Measurements from ENCODE around the gene ARHGAP28. TPM values are rescaled to one million over a fixed set of nuclear protein-coding genes. Genes with fewer than 3 reads are reported as not detected.

ARHGAP28 gene
- total RNA-seq, 1 experiment from 2014 or later = 118 TPM

DNA sequence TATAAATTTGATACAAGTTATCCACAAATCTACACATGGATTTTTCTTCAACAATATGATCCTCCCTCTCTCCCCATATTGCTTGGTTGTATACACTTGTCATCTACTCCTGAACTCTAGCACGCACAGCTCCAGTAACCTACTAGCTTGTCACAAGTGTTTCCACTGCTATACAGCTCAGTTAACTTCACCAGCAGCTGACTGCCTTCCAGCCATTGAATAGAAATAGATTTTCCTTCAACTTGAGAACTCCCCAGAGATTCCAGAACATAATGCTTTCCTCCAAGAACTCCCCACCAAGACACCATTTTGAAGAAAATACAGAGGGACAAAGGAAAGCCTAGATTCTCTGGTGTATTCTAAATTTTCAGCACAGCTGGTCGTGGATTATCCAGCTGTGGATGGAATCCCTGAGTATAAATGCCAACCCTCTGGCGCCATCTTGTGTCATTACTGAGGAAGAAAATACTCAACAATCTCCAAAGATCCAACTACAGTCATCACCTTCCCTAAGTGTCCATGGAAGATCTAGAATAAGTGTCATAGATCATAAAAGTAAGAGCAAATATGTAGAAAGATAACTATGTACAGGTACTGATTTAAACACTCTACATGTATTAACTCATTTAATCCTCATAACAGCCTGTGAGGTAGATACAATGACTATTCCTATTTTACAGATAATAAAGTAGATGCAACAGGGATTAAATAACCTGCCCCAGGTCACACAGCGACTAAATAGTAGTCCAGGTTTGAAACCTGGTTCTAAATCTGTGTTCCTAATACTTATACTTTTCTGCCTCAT is 156.7 kb downstream of the ARHGAP28 start:
- H3K4me3 ChIP-seq (ENCODE audit: low read depth, low read length) = no peak overlapping the region
- BruUV-seq (replicated peaks) = no TSS peak
- ChIA-PET POLR2A (interaction anchor here (0.6 kb wide), 1 partner anchor 31 kb away, joined by 3 read pairs; no protein-coding TSS in a partner anchor), CTCF (interaction anchor here (0.6 to 1.9 kb wide), 12 partner anchors 39 to 365 kb away, joined by 3 to 17 read pairs (median 4); no protein-coding TSS in a partner anchor)
- H3K36me3 Mint-ChIP-seq (ENCODE audit: insufficient read depth, unreplicated experiment) = peaks cover 78% of the 10 kb centered on the region
- no peak overlapping the region for H3K27ac Mint-ChIP-seq (ENCODE audit: unreplicated experiment)
- H3K9me3 Mint-ChIP-seq (ENCODE audit: unreplicated experiment) = no peaks in the 10 kb centered on the region
- TF ChIP-seq, protein P1, sequence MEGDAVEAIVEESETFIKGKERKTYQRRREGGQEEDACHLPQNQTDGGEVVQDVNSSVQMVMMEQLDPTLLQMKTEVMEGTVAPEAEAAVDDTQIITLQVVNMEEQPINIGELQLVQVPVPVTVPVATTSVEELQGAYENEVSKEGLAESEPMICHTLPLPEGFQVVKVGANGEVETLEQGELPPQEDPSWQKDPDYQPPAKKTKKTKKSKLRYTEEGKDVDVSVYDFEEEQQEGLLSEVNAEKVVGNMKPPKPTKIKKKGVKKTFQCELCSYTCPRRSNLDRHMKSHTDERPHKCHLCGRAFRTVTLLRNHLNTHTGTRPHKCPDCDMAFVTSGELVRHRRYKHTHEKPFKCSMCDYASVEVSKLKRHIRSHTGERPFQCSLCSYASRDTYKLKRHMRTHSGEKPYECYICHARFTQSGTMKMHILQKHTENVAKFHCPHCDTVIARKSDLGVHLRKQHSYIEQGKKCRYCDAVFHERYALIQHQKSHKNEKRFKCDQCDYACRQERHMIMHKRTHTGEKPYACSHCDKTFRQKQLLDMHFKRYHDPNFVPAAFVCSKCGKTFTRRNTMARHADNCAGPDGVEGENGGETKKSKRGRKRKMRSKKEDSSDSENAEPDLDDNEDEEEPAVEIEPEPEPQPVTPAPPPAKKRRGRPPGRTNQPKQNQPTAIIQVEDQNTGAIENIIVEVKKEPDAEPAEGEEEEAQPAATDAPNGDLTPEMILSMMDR (IDR thresholded peaks at IDR 0.05; ENCODE audit: insufficient read depth in 1 of 2, low read depth in 1 of 2, low read length in 1 of 2, severe bottlenecking in 1 of 2, unreplicated experiment in 1 of 2) = peak; percentile 67 to 78
- H3K4me3 Mint-ChIP-seq (ENCODE audit: unreplicated experiment) = no peak overlapping the region
- H3K4me1 Mint-ChIP-seq (ENCODE audit: low read depth, unreplicated experiment) = no peaks in the 10 kb centered on the region
- DNase-seq = peak in 1 of 2 experiments; percentile 68
- no peaks in the 10 kb centered on the region for H3K27me3 Mint-ChIP-seq (ENCODE audit: insufficient read depth, unreplicated experiment)
- H3K4me1 ChIP-seq = no peaks in the 10 kb centered on the region
- no peaks in the 10 kb centered on the region for H3K36me3 ChIP-seq (ENCODE audit: control insufficient read depth, insufficient read depth, low read length)
- intact Hi-C loops (cut with micrococcal nuclease; ENCODE audit: unreplicated experiment) = loop anchor here (1.0 to 10.0 kb wide), 6 partner anchors 43 to 1009 kb away; partner anchors contain the start of gene ARHGAP28
- H3K9me3 ChIP-seq = no peaks in the 10 kb centered on the region
- H3K27me3 ChIP-seq (replicated peaks; ENCODE audit: control insufficient read depth, insufficient read depth, low read length) = no peaks in the 10 kb centered on the region

DNA sequence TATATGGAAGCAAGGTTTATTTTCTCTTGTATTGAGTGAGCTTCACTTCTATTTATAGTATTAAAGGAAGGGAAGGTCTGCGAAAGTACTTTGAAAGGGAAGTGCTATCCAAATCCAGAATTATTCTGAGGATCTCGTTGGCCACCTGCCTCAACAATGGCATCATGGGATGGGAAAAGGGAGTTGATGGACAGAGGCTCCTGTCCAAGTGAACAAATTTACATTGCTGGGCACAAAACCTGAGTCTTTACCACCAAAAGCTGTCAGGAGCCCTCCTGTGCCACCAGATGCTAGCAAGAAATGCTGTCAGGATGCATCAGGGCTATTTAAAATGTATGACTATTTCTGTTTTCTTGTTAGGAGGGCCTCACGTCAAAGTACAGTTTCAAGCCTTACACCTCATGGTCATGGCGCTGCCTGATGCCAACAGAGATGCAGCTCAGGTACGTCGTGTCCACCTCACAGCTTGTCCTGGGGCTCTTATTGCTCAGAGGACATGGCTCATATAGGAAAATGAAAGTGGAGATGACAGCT is 157.3 kb downstream of the ARHGAP28 start:
- CTCF ChIA-PET = interaction anchor here (0.6 to 1.9 kb wide), 7 partner anchors 104 to 365 kb away, joined by 3 to 17 read pairs (median 4); no protein-coding TSS in a partner anchor
- intact Hi-C loops (cut with micrococcal nuclease; ENCODE audit: unreplicated experiment) = loop anchor here (1.0 to 10.0 kb wide), 6 partner anchors 42 to 1010 kb away; partner anchors contain the start of gene ARHGAP28

DNA sequence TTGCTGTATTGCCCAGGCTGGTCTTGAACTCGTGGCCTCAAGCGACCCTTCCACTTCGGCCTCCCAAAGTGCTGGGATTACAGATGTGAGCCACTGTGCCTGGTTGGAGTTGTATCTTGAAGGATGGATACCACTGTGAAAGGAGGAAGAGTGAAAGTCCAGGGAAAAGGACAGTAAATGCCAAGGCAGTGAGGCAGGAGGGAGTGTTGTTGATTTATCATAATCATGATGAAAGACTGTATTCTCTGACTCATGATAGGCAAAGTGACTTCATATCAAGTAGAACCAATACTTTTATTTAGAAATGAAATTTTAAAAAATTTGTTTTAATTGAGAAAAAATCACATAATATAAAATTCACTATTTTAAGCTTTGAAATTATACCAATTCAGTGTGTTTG is 162.3 kb downstream of the ARHGAP28 start:
- H3K36me3 Mint-ChIP-seq (ENCODE audit: insufficient read depth, unreplicated experiment) = peaks cover 74% of the 10 kb centered on the region
- H3K27ac Mint-ChIP-seq (ENCODE audit: unreplicated experiment) = no peak overlapping the region

More for the DNA sequence above, 157.3 kb downstream of the ARHGAP28 start:
- no TSS peak for BruUV-seq (replicated peaks)
- POLR2A ChIA-PET = no interaction called here
- Histone ChIP-seq H3K9me3 (no peaks in the 10 kb centered on the region), H3K36me3 (ENCODE audit: control insufficient read depth, insufficient read depth, low read length) (no peaks in the 10 kb centered on the region), H3K4me1 (no peaks in the 10 kb centered on the region), H3K27me3 (replicated peaks; ENCODE audit: control insufficient read depth, insufficient read depth, low read length) (no peaks in the 10 kb centered on the region), H3K4me3 (ENCODE audit: low read depth, low read length) (no peak overlapping the region)
- Mint-ChIP-seq H3K4me3 (ENCODE audit: unreplicated experiment) (no peak overlapping the region), H3K27me3 (ENCODE audit: insufficient read depth, unreplicated experiment) (no peaks in the 10 kb centered on the region), H3K27ac (ENCODE audit: unreplicated experiment) (no peak overlapping the region), H3K9me3 (ENCODE audit: unreplicated experiment) (no peaks in the 10 kb centered on the region), H3K4me1 (ENCODE audit: low read depth, unreplicated experiment) (no peaks in the 10 kb centered on the region), H3K36me3 (ENCODE audit: insufficient read depth, unreplicated experiment) (peaks cover 77% of the 10 kb centered on the region)
- TF ChIP-seq, protein P1 (IDR thresholded peaks at IDR 0.05; ENCODE audit: insufficient read depth in 1 of 2, low read depth in 1 of 2, low read length in 1 of 2, severe bottlenecking in 1 of 2, unreplicated experiment in 1 of 2) = no peak
- DNase-seq = no peak

More for the DNA sequence above, 162.3 kb downstream of the ARHGAP28 start:
- Mint-ChIP-seq H3K27me3 (ENCODE audit: insufficient read depth, unreplicated experiment) (no peaks in the 10 kb centered on the region), H3K4me3 (ENCODE audit: unreplicated experiment) (no peak overlapping the region), H3K4me1 (ENCODE audit: low read depth, unreplicated experiment) (peaks cover 8% of the 10 kb centered on the region), H3K9me3 (ENCODE audit: unreplicated experiment) (no peaks in the 10 kb centered on the region)
- Histone ChIP-seq H3K4me3 (ENCODE audit: low read depth, low read length) (no peak overlapping the region), H3K4me1 (no peaks in the 10 kb centered on the region), H3K27me3 (replicated peaks; ENCODE audit: control insufficient read depth, insufficient read depth, low read length) (no peaks in the 10 kb centered on the region), H3K36me3 (ENCODE audit: control insufficient read depth, insufficient read depth, low read length) (no peaks in the 10 kb centered on the region), H3K9me3 (no peaks in the 10 kb centered on the region)
- DNase-seq = no peak
- CTCF ChIA-PET = no interaction called here
- BruUV-seq (replicated peaks) = no TSS peak
- TF ChIP-seq, protein P1 (IDR thresholded peaks at IDR 0.05; ENCODE audit: insufficient read depth in 1 of 2, low read depth in 1 of 2, low read length in 1 of 2, severe bottlenecking in 1 of 2, unreplicated experiment in 1 of 2) = no peak
- intact Hi-C loops (cut with micrococcal nuclease; ENCODE audit: unreplicated experiment) = no loop called here
- POLR2A ChIA-PET = interaction anchor here (0.7 kb wide), 1 partner anchor 496 kb away, joined by 3 read pairs; no protein-coding TSS in a partner anchor

Measured in Caco-2 (cell line).